ENCODE results near the gene TCEA3. TPM values are rescaled to one million over a fixed set of nuclear protein-coding genes. Genes with fewer than 3 reads are reported as not detected.

The TCEA3 gene
- total RNA-seq, 1 donor from 2014 or later: 6.8 TPM

- Histone ChIP-seq H3K27me3 (ENCODE audit: control insufficient read depth, insufficient read depth, low read length) (peaks cover 2% of the 10 kb centered on the region), H3K4me3 (ENCODE audit: low read depth, low read length) (no peak overlapping the region), H3K36me3 (ENCODE audit: control insufficient read depth, insufficient read depth, low read length) (no peaks in the 10 kb centered on the region)
- no peak for TF ChIP-seq CTCF (IDR thresholded peaks at IDR 0.05; ENCODE audit: insufficient read depth, low read length, poor library complexity, severe bottlenecking)
- no peak for DNase-seq (ENCODE audit: low read depth)
Measured at GRCh38 chr1:23417570-23417969, 7.0 kb downstream of the TCEA3 start.

- no peak for TF ChIP-seq CTCF (IDR thresholded peaks at IDR 0.05; ENCODE audit: insufficient read depth, low read length, poor library complexity, severe bottlenecking)
- H3K27me3 ChIP-seq (ENCODE audit: control insufficient read depth, insufficient read depth, low read length): peaks cover 2% of the 10 kb centered on the region
- H3K36me3 ChIP-seq (ENCODE audit: control insufficient read depth, insufficient read depth, low read length): no peaks in the 10 kb centered on the region
- no peak overlapping the region for H3K4me3 ChIP-seq (ENCODE audit: low read depth, low read length)
- no peak for DNase-seq (ENCODE audit: low read depth)
Measured at GRCh38 chr1:23416964-23417363, 7.6 kb downstream of the TCEA3 start.

GRCh38 chr1:23408797-23409290 is 15.7 kb downstream of the TCEA3 start:
- no peak for DNase-seq (ENCODE audit: low read depth)
- no peak for TF ChIP-seq CTCF (IDR thresholded peaks at IDR 0.05; ENCODE audit: insufficient read depth, low read length, poor library complexity, severe bottlenecking)
- Histone ChIP-seq H3K4me3 (ENCODE audit: low read depth, low read length) (no peak overlapping the region), H3K27me3 (ENCODE audit: control insufficient read depth, insufficient read depth, low read length) (no peaks in the 10 kb centered on the region), H3K36me3 (ENCODE audit: control insufficient read depth, insufficient read depth, low read length) (no peaks in the 10 kb centered on the region)

- DNase-seq (ENCODE audit: low read depth): no peak
- TF ChIP-seq CTCF (IDR thresholded peaks at IDR 0.05; ENCODE audit: insufficient read depth, low read length, poor library complexity, severe bottlenecking): no peak
- Histone ChIP-seq H3K4me3 (ENCODE audit: low read depth, low read length) (no peak overlapping the region), H3K36me3 (ENCODE audit: control insufficient read depth, insufficient read depth, low read length) (no peaks in the 10 kb centered on the region), H3K27me3 (ENCODE audit: control insufficient read depth, insufficient read depth, low read length) (no peaks in the 10 kb centered on the region)
Measured at GRCh38 chr1:23407016-23407630, 17.4 kb downstream of the TCEA3 start.

GRCh38 chr1:23405946-23406345 is 18.6 kb downstream of the TCEA3 start:
- H3K36me3 ChIP-seq (ENCODE audit: control insufficient read depth, insufficient read depth, low read length): no peaks in the 10 kb centered on the region
- no peaks in the 10 kb centered on the region for H3K27me3 ChIP-seq (ENCODE audit: control insufficient read depth, insufficient read depth, low read length)
- TF ChIP-seq CTCF (IDR thresholded peaks at IDR 0.05; ENCODE audit: insufficient read depth, low read length, poor library complexity, severe bottlenecking): no peak
- H3K4me3 ChIP-seq (ENCODE audit: low read depth, low read length): no peak overlapping the region
- DNase-seq (ENCODE audit: low read depth): no peak

All from kidney epithelial cell (primary cell).